ENCODE results near the gene SUCLA2. TPM values are rescaled to one million over a fixed set of nuclear protein-coding genes. Genes with fewer than 3 reads are reported as not detected.
A peak's percentile ranks its signal among the peaks of the same experiment; 100 is the strongest.

Gene SUCLA2
- total RNA-seq, 1 experiment from 2014 or later: 80.8 TPM

GRCh38 chr13:48010698-48011097, 9.6 kb upstream of the SUCLA2 start:
- H3K27me3 Mint-ChIP-seq (ENCODE audit: insufficient read depth, unreplicated experiment): no peaks in the 10 kb centered on the region
- Histone ChIP-seq H3K36me3 (ENCODE audit: control insufficient read depth, insufficient read depth, low read length) (no peaks in the 10 kb centered on the region; the same call in 1 of the 2 replicates), H3K4me3 (ENCODE audit: low read depth, low read length) (no peak overlapping the region), H3K27me3 (replicated peaks; ENCODE audit: control insufficient read depth, insufficient read depth, low read length) (no peaks in the 10 kb centered on the region), H3K4me1 (peaks cover 7% of the 10 kb centered on the region; the same call in 1 of the 2 replicates), H3K9me3 (peaks cover 11% of the 10 kb centered on the region; the same call in 1 of the 2 replicates)
- DNase-seq: no peak
- intact Hi-C loops (cut with micrococcal nuclease; ENCODE audit: unreplicated experiment): no loop called here
- H3K4me1 Mint-ChIP-seq (ENCODE audit: low read depth, unreplicated experiment): peaks cover 14% of the 10 kb centered on the region
- peaks cover 9% of the 10 kb centered on the region for H3K9me3 Mint-ChIP-seq (ENCODE audit: unreplicated experiment)
- no peaks in the 10 kb centered on the region for H3K36me3 Mint-ChIP-seq (ENCODE audit: insufficient read depth, unreplicated experiment)
- no peak overlapping the region for H3K4me3 Mint-ChIP-seq (ENCODE audit: unreplicated experiment)
- TF ChIP-seq, protein P1, sequence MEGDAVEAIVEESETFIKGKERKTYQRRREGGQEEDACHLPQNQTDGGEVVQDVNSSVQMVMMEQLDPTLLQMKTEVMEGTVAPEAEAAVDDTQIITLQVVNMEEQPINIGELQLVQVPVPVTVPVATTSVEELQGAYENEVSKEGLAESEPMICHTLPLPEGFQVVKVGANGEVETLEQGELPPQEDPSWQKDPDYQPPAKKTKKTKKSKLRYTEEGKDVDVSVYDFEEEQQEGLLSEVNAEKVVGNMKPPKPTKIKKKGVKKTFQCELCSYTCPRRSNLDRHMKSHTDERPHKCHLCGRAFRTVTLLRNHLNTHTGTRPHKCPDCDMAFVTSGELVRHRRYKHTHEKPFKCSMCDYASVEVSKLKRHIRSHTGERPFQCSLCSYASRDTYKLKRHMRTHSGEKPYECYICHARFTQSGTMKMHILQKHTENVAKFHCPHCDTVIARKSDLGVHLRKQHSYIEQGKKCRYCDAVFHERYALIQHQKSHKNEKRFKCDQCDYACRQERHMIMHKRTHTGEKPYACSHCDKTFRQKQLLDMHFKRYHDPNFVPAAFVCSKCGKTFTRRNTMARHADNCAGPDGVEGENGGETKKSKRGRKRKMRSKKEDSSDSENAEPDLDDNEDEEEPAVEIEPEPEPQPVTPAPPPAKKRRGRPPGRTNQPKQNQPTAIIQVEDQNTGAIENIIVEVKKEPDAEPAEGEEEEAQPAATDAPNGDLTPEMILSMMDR (IDR thresholded peaks at IDR 0.05; ENCODE audit: insufficient read depth in 1 of 2, low read depth in 1 of 2, low read length in 1 of 2, severe bottlenecking in 1 of 2, unreplicated experiment in 1 of 2): no peak
- POLR2A ChIA-PET: no interaction called here
- H3K27ac Mint-ChIP-seq (ENCODE audit: unreplicated experiment): no peak overlapping the region
- CTCF ChIA-PET: interaction anchor here (0.6 kb wide), 1 partner anchor 14 kb away, joined by 4 read pairs; no protein-coding TSS in a partner anchor
- BruUV-seq (replicated peaks): no TSS peak

GRCh38 chr13:48009284-48009683, 8.2 kb upstream of the SUCLA2 start:
- Mint-ChIP-seq H3K27ac (ENCODE audit: unreplicated experiment) (no peak overlapping the region), H3K4me1 (ENCODE audit: low read depth, unreplicated experiment) (peaks cover 14% of the 10 kb centered on the region), H3K36me3 (ENCODE audit: insufficient read depth, unreplicated experiment) (no peaks in the 10 kb centered on the region), H3K27me3 (ENCODE audit: insufficient read depth, unreplicated experiment) (no peaks in the 10 kb centered on the region), H3K4me3 (ENCODE audit: unreplicated experiment) (no peak overlapping the region), H3K9me3 (ENCODE audit: unreplicated experiment) (peaks cover 9% of the 10 kb centered on the region)
- Histone ChIP-seq H3K36me3 (ENCODE audit: control insufficient read depth, insufficient read depth, low read length) (no peaks in the 10 kb centered on the region; the same call in 1 of the 2 replicates), H3K4me1 (peaks cover 7% of the 10 kb centered on the region; the same call in 1 of the 2 replicates), H3K27me3 (replicated peaks; ENCODE audit: control insufficient read depth, insufficient read depth, low read length) (no peaks in the 10 kb centered on the region), H3K4me3 (ENCODE audit: low read depth, low read length) (no peak overlapping the region), H3K9me3 (peaks cover 11% of the 10 kb centered on the region; the same call in 1 of the 2 replicates)
- ChIA-PET CTCF (no interaction called here), POLR2A (no interaction called here)
- TF ChIP-seq, protein P1 (IDR thresholded peaks at IDR 0.05; ENCODE audit: insufficient read depth in 1 of 2, low read depth in 1 of 2, low read length in 1 of 2, severe bottlenecking in 1 of 2, unreplicated experiment in 1 of 2): no peak
- intact Hi-C loops (cut with micrococcal nuclease; ENCODE audit: unreplicated experiment): no loop called here
- no TSS peak for BruUV-seq (replicated peaks)
- peak in 1 of 2 experiments; percentile 26 for DNase-seq

DNA sequence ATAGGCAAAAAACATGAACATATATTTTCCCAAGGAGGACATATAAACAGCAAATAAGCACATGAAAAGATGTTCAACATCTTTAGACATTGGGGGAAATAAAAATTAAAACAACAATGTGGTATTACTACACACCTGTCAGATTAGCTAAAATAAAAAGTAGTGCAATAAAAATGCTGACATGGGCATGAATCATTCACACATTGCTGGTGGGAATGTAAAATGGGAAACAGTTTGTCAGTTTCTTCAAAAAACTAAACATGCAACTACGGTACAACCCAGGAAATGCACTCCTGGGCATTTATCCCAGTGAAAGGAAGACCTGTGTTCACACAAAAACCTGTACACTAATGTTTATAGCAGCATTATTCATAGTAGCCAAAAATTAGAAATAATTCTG, 5.3 kb upstream of the SUCLA2 start:
- H3K36me3 Mint-ChIP-seq (ENCODE audit: insufficient read depth, unreplicated experiment): peaks cover 6% of the 10 kb centered on the region
- CTCF ChIA-PET: no interaction called here
- H3K9me3 Mint-ChIP-seq (ENCODE audit: unreplicated experiment): peaks cover 1% of the 10 kb centered on the region
- H3K36me3 ChIP-seq (ENCODE audit: control insufficient read depth, insufficient read depth, low read length): no peaks in the 10 kb centered on the region; the same call in 1 of the 2 replicates
- peaks cover 20% of the 10 kb centered on the region for H3K4me1 Mint-ChIP-seq (ENCODE audit: low read depth, unreplicated experiment)
- H3K27me3 ChIP-seq (replicated peaks; ENCODE audit: control insufficient read depth, insufficient read depth, low read length): no peaks in the 10 kb centered on the region
- no peak overlapping the region for H3K4me3 Mint-ChIP-seq (ENCODE audit: unreplicated experiment)
- H3K27me3 Mint-ChIP-seq (ENCODE audit: insufficient read depth, unreplicated experiment): no peaks in the 10 kb centered on the region
- intact Hi-C loops (cut with micrococcal nuclease; ENCODE audit: unreplicated experiment): no loop called here
- H3K27ac Mint-ChIP-seq (ENCODE audit: unreplicated experiment): no peak overlapping the region
- no peak for DNase-seq
- H3K4me1 ChIP-seq: peaks cover 14% of the 10 kb centered on the region
- POLR2A ChIA-PET: no interaction called here
- no peaks in the 10 kb centered on the region for H3K9me3 ChIP-seq
- H3K4me3 ChIP-seq (ENCODE audit: low read depth, low read length): no peak overlapping the region
- TF ChIP-seq, protein P1 (IDR thresholded peaks at IDR 0.05; ENCODE audit: insufficient read depth in 1 of 2, low read depth in 1 of 2, low read length in 1 of 2, severe bottlenecking in 1 of 2, unreplicated experiment in 1 of 2): no peak
- no TSS peak for BruUV-seq (replicated peaks)

All from Caco-2 (cell line).